Left ventricle myocardium inferior (tissue), 1 donor: ENCODE results near the gene MACROD2. TPM values are rescaled to one million over a fixed set of nuclear protein-coding genes. Genes with fewer than 3 reads are reported as not detected.

Experiments used
- DNase-seq: peaks from one replicate; pipeline ENCODE4 v3.0.0-alpha.2; 2020
- H3K27ac ChIP-seq: fragments of 200-600 bp; replicated peaks from 2 replicates; pipeline ENCODE4 v1.8.0; 2021
- H3K27me3 ChIP-seq: fragments of 200-600 bp; 2 replicates; pipeline ENCODE4 v1.8.0; 2021; ENCODE audit warnings: low read depth
- H3K36me3 ChIP-seq: fragments of 200-600 bp; 2 replicates; pipeline ENCODE4 v1.8.0; 2021
- H3K4me1 ChIP-seq: fragments of 200-600 bp; 2 replicates; pipeline ENCODE4 v1.8.0; 2021
- H3K4me3 ChIP-seq: fragments of 200-600 bp; 2 replicates; pipeline ENCODE4 v1.8.0; 2021; ENCODE audit warnings: mild to moderate bottlenecking, moderate library complexity
- H3K9me3 ChIP-seq: fragments of 200-600 bp; replicated peaks from 2 replicates; pipeline ENCODE4 v1.8.0; 2021
- CTCF ChIP-seq: fragments of 200-600 bp; IDR thresholded peaks from 2 replicates; pipeline ENCODE4 v1.8.0; 2021; ENCODE audit warnings: antibody characterized with exemption, mild to moderate bottlenecking, borderline replicate concordance
- intact Hi-C: fragments of 100-400 bp; cut with micrococcal nuclease; formaldehyde crosslinking; loops from one replicate; pipeline ENCODE4 v1.11.0; 2022
- total RNA-seq: library from RNA; stranded (reverse); fragmentation: NEBNext Ultra II Directional; extraction: Animal tissue kit (Norgen Biotek cat#: 25700); gene quantifications from one replicate; pipeline ENCODE4 v1.2.1, GENCODE V29; 2021
- donor health status: DM: no; HTN: yes; CAD: no; lungs with severe emphysema.

Gene MACROD2
- total RNA-seq, 1 donor from 2014 or later, result 3.6 TPM

GRCh38 chr20:14953736-14954135 lies 958.4 kb downstream of the MACROD2 start:
- Histone ChIP-seq H3K9me3 (no peaks in the 10 kb centered on the region), H3K36me3 (no peaks in the 10 kb centered on the region), H3K4me3 (no peak overlapping the region), H3K27ac (no peak overlapping the region), H3K27me3 (no peaks in the 10 kb centered on the region), H3K4me1 (no peaks in the 10 kb centered on the region)
- DNase-seq, result no peak
- TF ChIP-seq CTCF, result no peak
- intact Hi-C loops, result no loop called here

- H3K36me3 ChIP-seq, result no peaks in the 10 kb centered on the region
- no peaks in the 10 kb centered on the region for H3K4me1 ChIP-seq
- H3K27me3 ChIP-seq, result no peaks in the 10 kb centered on the region
- TF ChIP-seq CTCF, result no peak
- H3K9me3 ChIP-seq, result no peaks in the 10 kb centered on the region
- no peak overlapping the region for H3K4me3 ChIP-seq
- no peak for DNase-seq
- H3K27ac ChIP-seq, result no peak overlapping the region
- intact Hi-C loops, result no loop called here
Observed at GRCh38 chr20:14955399-14955798, 960.1 kb downstream of the MACROD2 start.

GRCh38 chr20:14956026-14956425 lies 960.7 kb downstream of the MACROD2 start:
- Histone ChIP-seq H3K4me1 (no peaks in the 10 kb centered on the region), H3K4me3 (no peak overlapping the region), H3K36me3 (no peaks in the 10 kb centered on the region), H3K9me3 (no peaks in the 10 kb centered on the region), H3K27me3 (no peaks in the 10 kb centered on the region), H3K27ac (no peak overlapping the region)
- intact Hi-C loops, result no loop called here
- no peak for DNase-seq
- no peak for TF ChIP-seq CTCF

- no peak for TF ChIP-seq CTCF
- Histone ChIP-seq H3K36me3 (no peaks in the 10 kb centered on the region), H3K27me3 (no peaks in the 10 kb centered on the region), H3K4me1 (no peaks in the 10 kb centered on the region), H3K9me3 (no peaks in the 10 kb centered on the region), H3K27ac (no peak overlapping the region), H3K4me3 (no peak overlapping the region)
- no peak for DNase-seq
- intact Hi-C loops, result no loop called here
Observed at GRCh38 chr20:14956538-14956937, 961.2 kb downstream of the MACROD2 start.

GRCh38 chr20:14957402-14957801 lies 962.1 kb downstream of the MACROD2 start:
- no peak for DNase-seq
- no peak for TF ChIP-seq CTCF
- Histone ChIP-seq H3K36me3 (no peaks in the 10 kb centered on the region), H3K4me3 (no peak overlapping the region), H3K27me3 (no peaks in the 10 kb centered on the region), H3K27ac (no peak overlapping the region), H3K9me3 (no peaks in the 10 kb centered on the region), H3K4me1 (no peaks in the 10 kb centered on the region)
- intact Hi-C loops, result no loop called here

- Histone ChIP-seq H3K27ac (no peak overlapping the region), H3K4me3 (no peak overlapping the region), H3K27me3 (no peaks in the 10 kb centered on the region), H3K9me3 (no peaks in the 10 kb centered on the region), H3K4me1 (no peaks in the 10 kb centered on the region), H3K36me3 (no peaks in the 10 kb centered on the region)
- no peak for DNase-seq
- intact Hi-C loops, result no loop called here
- TF ChIP-seq CTCF, result no peak
Observed at GRCh38 chr20:14958626-14959025, 963.3 kb downstream of the MACROD2 start.
